ENCODE results near the gene GPC5. TPM values are rescaled to one million over a fixed set of nuclear protein-coding genes. Genes with fewer than 3 reads are reported as not detected.

GPC5 gene
- total and polyA plus RNA-seq, 9 of the 15 experiments (the other 6 are each of a cell fraction or from before 2014, with no cell fraction given), result 0.18 to 0.27 TPM; not detected in 7

- peaks cover 0 to 9% of the 10 kb centered on the region in 2 experiments; a peak in 3 of 5 replicates for H3K4me1 ChIP-seq (replicated peaks in 1 of 2; ENCODE audit: control insufficient read depth in 2 of 2, insufficient read depth in 2 of 2, low read length in 2 of 2)
- H3K27me3 ChIP-seq (ENCODE audit: control insufficient read depth in 2 of 2, insufficient read depth in 2 of 2, low read length in 2 of 2), result no peaks in the 10 kb centered on the region
- DNase-seq (ENCODE audit: extremely low read depth in 1 of 4, low spot score in 3 of 4) (no peak), ATAC-seq (peak; percentile 29), FAIRE-seq (no peak)
- no peaks in the 10 kb centered on the region for H3K9me1 ChIP-seq (ENCODE audit: control insufficient read depth, insufficient read depth, low read length)
- BruUV-seq (replicated peaks), result no TSS peak
- no peak overlapping the region for H2AFZ ChIP-seq (ENCODE audit: low read depth, low read length)
- H3K9me3 ChIP-seq (replicated peaks; ENCODE audit: control insufficient read depth, insufficient read depth, low read depth, low read length), result no peaks in the 10 kb centered on the region
- ChIA-PET POLR2A (interaction anchor here (0.9 to 4.3 kb wide), 4 partner anchors 11 to 21 kb away, joined by 3 to 99 read pairs (median 10); partner anchors contain the start of gene MIR17HG), CTCF (ENCODE audit: low intra/inter-chr PET ratio) (no interaction called here)
- no peaks in the 10 kb centered on the region for H3K79me2 ChIP-seq (ENCODE audit: control insufficient read depth, insufficient read depth, low read length)
- H3K9ac ChIP-seq (ENCODE audit: insufficient read depth in 1 of 2, low read depth in 2 of 2, low read length in 2 of 2), result no peak overlapping the region
- H4K20me1 ChIP-seq (replicated peaks; ENCODE audit: control insufficient read depth, insufficient read depth, low read length), result no peaks in the 10 kb centered on the region
- no peak overlapping the region for H3K4me3 ChIP-seq
- intact Hi-C loops (cut with micrococcal nuclease), result loop anchor here (5.0 kb wide), 1 partner anchor 33 kb away; no protein-coding TSS in a partner anchor
- H3K36me3 ChIP-seq (ENCODE audit: control insufficient read depth, insufficient read depth, low read length), result no peaks in the 10 kb centered on the region
- no peak overlapping the region for H3K4me2 ChIP-seq (ENCODE audit: insufficient read depth, low read length)
- WGBS (ENCODE audit: insufficient coverage, low coverage, missing lambda C conversion rate), result under 1% methylated on average over 3 of the region's 3 CpGs
- no peak overlapping the region for H3K27ac ChIP-seq (ENCODE audit: extremely low read depth, low read depth, low read length)
- no peak for TF ChIP-seq E2F6 (IDR thresholded peaks at IDR 0.05; ENCODE audit: borderline replicate concordance in 1 of 2, extremely low read depth in 1 of 2, insufficient read depth in 1 of 2, insufficient read length in 1 of 2, low read depth in 1 of 2, low read length in 1 of 2, poor library complexity in 1 of 2, severe bottlenecking in 1 of 2)
- TF ChIP-seq PRDM10 (IDR thresholded peaks at IDR 0.05; ENCODE audit: partially characterized antibody), result no peak
- TF ChIP-seq SIRT6 (IDR thresholded peaks at IDR 0.05; ENCODE audit: low read depth, low read length), result no peak
- in situ Hi-C loops (cut with MboI), result no loop called here
Observed at GRCh38 chr13:91368676-91369440, 29.6 kb upstream of the GPC5 start.
